HG03558 (cell line): ENCODE data around the gene SIRT3.

Source experiments
- ATAC-seq: cut with Tn5 transposase; IDR thresholded peaks from one replicate; pipeline ENCODE4 v1.9.1; 2021; ENCODE audit warnings: moderate number of reproducible peaks; ENCODE audit not compliant: unreplicated experiment; ENCODE audit errors: extremely low read depth

The SIRT3 gene

GRCh38 chr11:235997-236773 lies at the start of gene SIRT3:
TSS of gene SIRT3 (minus strand) at chr11:236342. CDS start at chr11:236328, 14 bp downstream.
- peak; percentile 33 for ATAC-seq

- ATAC-seq: no peak
Observed at GRCh38 chr11:285894-286220, 49.7 kb upstream of the SIRT3 start.

GRCh38 chr11:285021-285893 lies 49.1 kb upstream of the SIRT3 start:
- no peak for ATAC-seq

- no peak for ATAC-seq
Observed at GRCh38 chr11:284105-285020, 48.2 kb upstream of the SIRT3 start.

GRCh38 chr11:283405-284104 lies 47.4 kb upstream of the SIRT3 start:
- no peak for ATAC-seq

GRCh38 chr11:282630-283360 lies 46.7 kb upstream of the SIRT3 start:
- ATAC-seq: no peak

- no peak for ATAC-seq
Observed at GRCh38 chr11:282171-282570, 46.0 kb upstream of the SIRT3 start.

- ATAC-seq: no peak
Observed at GRCh38 chr11:281486-282161, 45.5 kb upstream of the SIRT3 start.

GRCh38 chr11:280706-281485 lies 44.8 kb upstream of the SIRT3 start:
- no peak for ATAC-seq

GRCh38 chr11:279966-280705 lies 44.0 kb upstream of the SIRT3 start:
- ATAC-seq: no peak

- no peak for ATAC-seq
Observed at GRCh38 chr11:279040-279965, 43.2 kb upstream of the SIRT3 start.

GRCh38 chr11:278001-278951 lies 42.1 kb upstream of the SIRT3 start, which contains the start of gene NLRP6:
TSS of gene NLRP6 (plus strand) at chr11:278407. CDS start at chr11:278570, 163 bp downstream.
- ATAC-seq: no peak

- ATAC-seq: no peak
Observed at GRCh38 chr11:276219-276618, 40.1 kb upstream of the SIRT3 start.

- ATAC-seq: no peak
Observed at GRCh38 chr11:272931-273198, 36.7 kb upstream of the SIRT3 start.

- no peak for ATAC-seq
Observed at GRCh38 chr11:272195-272930, 36.2 kb upstream of the SIRT3 start.
